Gastrocnemius medialis (tissue), 4 donors: Measurements from ENCODE around the gene MFSD6.

Source experiments
- CTCF ChIP-seq, 5 experiments: fragments of 450-650 bp in 3 of 5; fragments of 200-600 bp in 2 of 5; sonication (generic) in 2 of 5; IDR thresholded peaks in 4 of 5; conservative IDR thresholded peaks in 1 of 5; 1 replicate in 4 of 5; 2 replicates in 1 of 5; pipeline ENCODE4 v1.5.1; 2016 to 2019; ENCODE audit warnings: antibody characterized with exemption in 5 of 5, mild to moderate bottlenecking in 3 of 5, moderate library complexity in 3 of 5
- POLR2A ChIP-seq, 2 donors: fragments of 450-650 bp; IDR thresholded peaks; one replicate each; pipeline ENCODE4 v1.6.1; 2017; ENCODE audit warnings: antibody characterized with exemption in 2 of 2, mild to moderate bottlenecking in 2 of 2, moderate library complexity in 2 of 2

- no peak for TF ChIP-seq CTCF (IDR thresholded peaks at IDR 0.05 in 4 of 5, conservative IDR thresholded peaks at IDR 0.05 in 1 of 5)
- TF ChIP-seq POLR2A (IDR thresholded peaks at IDR 0.05), result no peak
Observed at GRCh38 chr2:190545093-190545492, 136.9 kb downstream of the MFSD6 start.
